Breast epithelium (tissue), 3 donors: ENCODE measurements around the gene FAM72A.
"Not testable (repeated sequence)": the region's sequence is repeated elsewhere in the genome, so short reads cannot be mapped to it uniquely, and the experiment has no call there.

Experiments used
- POLR2AphosphoS5 ChIP-seq, 3 donors: sonication (generic); formaldehyde crosslinking; IDR thresholded peaks; one replicate each; pipeline ENCODE4 v1.6.1; 2017; ENCODE audit warnings: antibody characterized with exemption in 3 of 3
- TF ChIP-seq, protein P1 (sequence below), 3 donors: fragments of 450-650 bp; IDR thresholded peaks; one replicate each; pipeline ENCODE4 v1.5.1; 2016 to 2017; ENCODE audit warnings: antibody characterized with exemption in 3 of 3, mild to moderate bottlenecking in 3 of 3, moderate library complexity in 3 of 3

DNA sequence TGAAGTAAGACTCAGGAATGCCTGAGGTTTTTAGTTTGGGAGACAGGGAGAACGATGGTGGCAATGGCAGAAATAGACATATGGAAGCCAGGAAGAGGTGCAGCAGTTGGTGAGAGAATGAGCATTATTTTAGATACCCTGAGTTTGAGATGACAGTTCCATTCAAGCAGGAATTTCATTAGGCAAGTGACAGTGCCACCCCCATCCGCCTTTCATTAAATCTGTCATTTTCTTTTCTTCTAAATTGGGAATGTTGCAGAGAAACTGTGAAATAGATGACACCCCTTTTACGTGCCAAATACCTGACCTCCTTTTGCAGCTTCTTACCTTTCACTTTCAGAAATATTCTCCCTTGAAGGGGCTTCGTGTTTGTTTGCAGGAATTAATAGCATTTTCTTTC lies 22.7 kb upstream of the FAM72A start:
- TF ChIP-seq, protein P1, sequence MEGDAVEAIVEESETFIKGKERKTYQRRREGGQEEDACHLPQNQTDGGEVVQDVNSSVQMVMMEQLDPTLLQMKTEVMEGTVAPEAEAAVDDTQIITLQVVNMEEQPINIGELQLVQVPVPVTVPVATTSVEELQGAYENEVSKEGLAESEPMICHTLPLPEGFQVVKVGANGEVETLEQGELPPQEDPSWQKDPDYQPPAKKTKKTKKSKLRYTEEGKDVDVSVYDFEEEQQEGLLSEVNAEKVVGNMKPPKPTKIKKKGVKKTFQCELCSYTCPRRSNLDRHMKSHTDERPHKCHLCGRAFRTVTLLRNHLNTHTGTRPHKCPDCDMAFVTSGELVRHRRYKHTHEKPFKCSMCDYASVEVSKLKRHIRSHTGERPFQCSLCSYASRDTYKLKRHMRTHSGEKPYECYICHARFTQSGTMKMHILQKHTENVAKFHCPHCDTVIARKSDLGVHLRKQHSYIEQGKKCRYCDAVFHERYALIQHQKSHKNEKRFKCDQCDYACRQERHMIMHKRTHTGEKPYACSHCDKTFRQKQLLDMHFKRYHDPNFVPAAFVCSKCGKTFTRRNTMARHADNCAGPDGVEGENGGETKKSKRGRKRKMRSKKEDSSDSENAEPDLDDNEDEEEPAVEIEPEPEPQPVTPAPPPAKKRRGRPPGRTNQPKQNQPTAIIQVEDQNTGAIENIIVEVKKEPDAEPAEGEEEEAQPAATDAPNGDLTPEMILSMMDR (IDR thresholded peaks at IDR 0.05) = not testable (repeated sequence)
- not testable (repeated sequence) for TF ChIP-seq POLR2AphosphoS5 (IDR thresholded peaks at IDR 0.05)
